ENCODE measurements around the gene PRKCH. TPM values are rescaled to one million over a fixed set of nuclear protein-coding genes. Genes with fewer than 3 reads are reported as not detected.

The PRKCH gene
- total and polyA plus RNA-seq, 9 of the 15 experiments (the other 6 are each of a cell fraction or from before 2014, with no cell fraction given) = 0.61 to 4.4 (median 4.0) TPM

GRCh38 chr14:61581955-61582615, 260.7 kb downstream of the PRKCH start:
- POLR2A ChIA-PET = interaction anchor here (1.0 kb wide), 1 partner anchor 12 kb away, joined by 3 read pairs; no protein-coding TSS in a partner anchor

More at GRCh38 chr14:61581955-61582615, 260.7 kb downstream of the PRKCH start:
- Histone ChIP-seq H4K20me1 (replicated peaks; ENCODE audit: control insufficient read depth, insufficient read depth, low read length) (no peaks in the 10 kb centered on the region), H3K27ac (ENCODE audit: extremely low read depth, low read depth, low read length) (no peak overlapping the region), H3K4me2 (ENCODE audit: insufficient read depth, low read length) (no peak overlapping the region), H3K79me2 (ENCODE audit: control insufficient read depth, insufficient read depth, low read length) (no peaks in the 10 kb centered on the region), H3K4me1 (replicated peaks in 1 of 2; ENCODE audit: control insufficient read depth in 2 of 2, insufficient read depth in 2 of 2, low read length in 2 of 2) (no peaks in the 10 kb centered on the region; a peak in 1 of 5 replicates), H3K4me3 (no peak overlapping the region), H3K9ac (ENCODE audit: insufficient read depth in 1 of 2, low read depth in 2 of 2, low read length in 2 of 2) (no peak overlapping the region), H3K9me3 (replicated peaks; ENCODE audit: control insufficient read depth, insufficient read depth, low read depth, low read length) (no peaks in the 10 kb centered on the region), H3K27me3 (ENCODE audit: control insufficient read depth in 2 of 2, insufficient read depth in 2 of 2, low read length in 2 of 2) (peaks cover 0 to under 1% of the 10 kb centered on the region in 2 experiments; a peak in 1 of 5 replicates), H2AFZ (ENCODE audit: low read depth, low read length) (no peak overlapping the region), H3K9me1 (ENCODE audit: control insufficient read depth, insufficient read depth, low read length) (no peaks in the 10 kb centered on the region), H3K36me3 (ENCODE audit: control insufficient read depth, insufficient read depth, low read length) (no peaks in the 10 kb centered on the region)
- 0% methylated on average over 3 of the region's 3 CpGs for WGBS (ENCODE audit: insufficient coverage, low coverage, missing lambda C conversion rate)
- BruUV-seq (replicated peaks) = no TSS peak
- no peak for FAIRE-seq
- intact Hi-C loops (cut with micrococcal nuclease) = no loop called here
- in situ Hi-C loops (cut with MboI) = no loop called here
- no peak for DNase-seq (ENCODE audit: extremely low read depth in 1 of 4, low spot score in 3 of 4)
- no peak for ATAC-seq
- TF ChIP-seq FOXP4 (CRISPR knock-in tag; IDR thresholded peaks at IDR 0.05; ENCODE audit: borderline replicate concordance) (no peak), CEBPB (tag; IDR thresholded peaks at IDR 0.05) (no peak), ZNF699 (CRISPR knock-in tag; IDR thresholded peaks at IDR 0.05; ENCODE audit: insufficient replicate concordance) (no peak), ESRRA (IDR thresholded peaks at IDR 0.05; ENCODE audit: borderline replicate concordance, low read depth) (no peak)
- CTCF ChIA-PET (ENCODE audit: low intra/inter-chr PET ratio) = no interaction called here
